GM23338 (cell line): ENCODE results near the gene ZNF20. TPM values are rescaled to one million over a fixed set of nuclear protein-coding genes. Genes with fewer than 3 reads are reported as not detected.
A peak's percentile ranks its signal among the peaks of the same experiment; 100 is the strongest.

Experiments used
- ATAC-seq: fragments of 200-7000 bp; cut with Tn5 transposase; 3 replicates; pipeline ENCODE4 v1.9.1; 2020
- DNase-seq: peaks from one replicate; pipeline ENCODE4 v3.0.0-alpha.2; 2015; ENCODE audit warnings: low spot score
- H2AFZ ChIP-seq: fragments of 200-600 bp; sonication (generic); 2 replicates; pipeline ENCODE4 v1.8.0; 2016; ENCODE audit warnings: antibody characterized with exemption, mild to moderate bottlenecking, moderate library complexity
- H3F3A ChIP-seq: fragments of 200-600 bp; sonication (generic); replicated peaks from 2 replicates; pipeline ENCODE4 v1.8.0; 2017; ENCODE audit warnings: antibody characterized with exemption, mixed run types, low read depth
- H3K27ac ChIP-seq: fragments of 200-600 bp; sonication (generic); 2 replicates; pipeline ENCODE4 v1.6.1; 2016; ENCODE audit warnings: low read depth
- H3K27me3 ChIP-seq: fragments of 200-600 bp; sonication (generic); 2 replicates; pipeline ENCODE4 v1.8.0; 2016; ENCODE audit warnings: mild to moderate bottlenecking, mixed run types, moderate library complexity; ENCODE audit not compliant: insufficient read depth
- H3K36me3 ChIP-seq: fragments of 200-600 bp; sonication (generic); 2 replicates; pipeline ENCODE4 v1.8.0; 2016; ENCODE audit warnings: mild to moderate bottlenecking; ENCODE audit not compliant: insufficient read depth
- H3K4me1 ChIP-seq: fragments of 200-600 bp; sonication (generic); 2 replicates; pipeline ENCODE4 v1.8.0; 2016; ENCODE audit warnings: mild to moderate bottlenecking, moderate library complexity; ENCODE audit not compliant: insufficient read depth
- H3K4me2 ChIP-seq: fragments of 200-600 bp; sonication (generic); 2 replicates; pipeline ENCODE4 v1.7.1; 2017; ENCODE audit warnings: mixed run types
- H3K4me3 ChIP-seq: fragments of 200-600 bp; sonication (generic); 2 replicates; pipeline ENCODE4 v1.6.1; 2016; ENCODE audit warnings: mixed run types
- H3K79me2 ChIP-seq: fragments of 200-600 bp; sonication (generic); replicated peaks from 2 replicates; pipeline ENCODE4 v1.8.0; 2017; ENCODE audit warnings: mild to moderate bottlenecking; ENCODE audit not compliant: insufficient read depth
- H3K9me2 ChIP-seq: fragments of 200-600 bp; sonication (generic); 2 replicates; pipeline ENCODE4 v1.8.0; 2017; ENCODE audit not compliant: insufficient read depth
- H4K20me1 ChIP-seq: fragments of 200-600 bp; sonication (generic); replicated peaks from 2 replicates; pipeline ENCODE4 v1.8.0; 2017; ENCODE audit warnings: mild to moderate bottlenecking; ENCODE audit not compliant: insufficient read depth
- H3K27ac Mint-ChIP-seq: 2 replicates; pipeline ENCODE4 v1.8.0; 2020; ENCODE audit warnings: inconsistent platforms, mild to moderate bottlenecking, moderate library complexity, mixed read lengths
- H3K27me3 Mint-ChIP-seq: 3 replicates; pipeline ENCODE4 v1.8.0; 2022; ENCODE audit warnings: low read depth, mild to moderate bottlenecking, moderate library complexity, mixed read lengths, inconsistent platforms; ENCODE audit not compliant: insufficient read depth, poor library complexity
- H3K36me3 Mint-ChIP-seq: 3 replicates; pipeline ENCODE4 v1.8.0; 2021; ENCODE audit warnings: low read depth, mild to moderate bottlenecking, inconsistent platforms, moderate library complexity, mixed read lengths
- H3K4me1 Mint-ChIP-seq: 3 replicates; pipeline ENCODE4 v1.8.0; 2020; ENCODE audit warnings: mild to moderate bottlenecking, inconsistent platforms, mixed read lengths
- H3K4me3 Mint-ChIP-seq: 3 replicates; pipeline ENCODE4 v1.8.0; 2021; ENCODE audit warnings: moderate library complexity, mild to moderate bottlenecking, inconsistent platforms, mixed read lengths
- H3K9me3 Mint-ChIP-seq: 3 replicates; pipeline ENCODE4 v1.8.0; 2020; ENCODE audit warnings: moderate library complexity, mild to moderate bottlenecking, inconsistent platforms, mixed read lengths
- CTCF ChIP-seq, 2 experiments: fragments of 200-600 bp in 1 of 2; sonication (generic) in 1 of 2; conservative IDR thresholded peaks; 2 replicates each; pipeline versions ENCODE4 v1.5.1 to v1.6.1; 2016 to 2017; ENCODE audit warnings: antibody characterized with exemption in 2 of 2, low read depth in 2 of 2, mild to moderate bottlenecking in 2 of 2, moderate library complexity in 1 of 2
- EZH2phosphoT487 ChIP-seq: fragments of 200-600 bp; sonication (generic); IDR thresholded peaks from one replicate; pipeline ENCODE4 v1.8.1; 2018; ENCODE audit warnings: antibody characterized with exemption; ENCODE audit not compliant: unreplicated experiment
- JUNB ChIP-seq: IDR thresholded peaks from one replicate; pipeline ENCODE4 v1.6.1; 2016; ENCODE audit warnings: antibody characterized with exemption; ENCODE audit not compliant: unreplicated experiment
- NANOG ChIP-seq: IDR thresholded peaks from 2 replicates; pipeline ENCODE4 v1.6.1; 2016; ENCODE audit warnings: antibody characterized with exemption, borderline replicate concordance
- POLR2AphosphoS5 ChIP-seq: IDR thresholded peaks from 2 replicates; pipeline ENCODE4 v1.6.1; 2016; ENCODE audit warnings: antibody characterized with exemption, low read depth
- ZNF114 ChIP-seq: fragments of 250-450 bp; sonication (Bioruptor Pico); IDR thresholded peaks from 2 replicates; pipeline ENCODE4 v1.5.0; 2020; ENCODE audit warnings: mild to moderate bottlenecking, moderate library complexity
- ZNF331 ChIP-seq: fragments of 250-450 bp; sonication (Bioruptor Pico); IDR thresholded peaks from 2 replicates; pipeline ENCODE4 v1.5.0; 2020; ENCODE audit warnings: low read depth, mild to moderate bottlenecking, moderate library complexity
- polyA plus RNA-seq: library from polyadenylated mRNA; unstranded; fragments of >200 nt; fragmentation: Nextera tagmentation; extraction: Ambion mirVana; gene quantifications from 2 replicates; pipeline ENCODE4 v1.2.1, GENCODE V29; 2016
- total RNA-seq: library from RNA; depleted of rRNA; stranded (reverse); fragments of >200 nt; shearing (Covaris generic); gene quantifications from 2 replicates; pipeline ENCODE4 v1.2.3, GENCODE V29; 2014
- TF ChIP-seq, protein P1 (sequence below): IDR thresholded peaks from 2 replicates; pipeline ENCODE4 v1.6.1; 2016; ENCODE audit warnings: antibody characterized with exemption
- TF ChIP-seq, protein P2 (sequence below): fragments of 250-450 bp; sonication (Bioruptor Pico); IDR thresholded peaks from 2 replicates; pipeline ENCODE4 v1.5.0; 2020; ENCODE audit warnings: mild to moderate bottlenecking, moderate library complexity

ZNF20 gene
- total and polyA plus RNA-seq, 2 experiments from 2014 or later: 4.1 to 7.5 TPM

- TF ChIP-seq, protein P1, sequence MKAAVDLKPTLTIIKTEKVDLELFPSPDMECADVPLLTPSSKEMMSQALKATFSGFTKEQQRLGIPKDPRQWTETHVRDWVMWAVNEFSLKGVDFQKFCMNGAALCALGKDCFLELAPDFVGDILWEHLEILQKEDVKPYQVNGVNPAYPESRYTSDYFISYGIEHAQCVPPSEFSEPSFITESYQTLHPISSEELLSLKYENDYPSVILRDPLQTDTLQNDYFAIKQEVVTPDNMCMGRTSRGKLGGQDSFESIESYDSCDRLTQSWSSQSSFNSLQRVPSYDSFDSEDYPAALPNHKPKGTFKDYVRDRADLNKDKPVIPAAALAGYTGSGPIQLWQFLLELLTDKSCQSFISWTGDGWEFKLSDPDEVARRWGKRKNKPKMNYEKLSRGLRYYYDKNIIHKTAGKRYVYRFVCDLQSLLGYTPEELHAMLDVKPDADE: no peak
- TF ChIP-seq ZNF331 (no peak), EZH2phosphoT487 (no peak), ZNF114 (CRISPR knock-in tag) (no peak), JUNB (no peak), POLR2AphosphoS5 (no peak)
- TF ChIP-seq, protein P2, sequence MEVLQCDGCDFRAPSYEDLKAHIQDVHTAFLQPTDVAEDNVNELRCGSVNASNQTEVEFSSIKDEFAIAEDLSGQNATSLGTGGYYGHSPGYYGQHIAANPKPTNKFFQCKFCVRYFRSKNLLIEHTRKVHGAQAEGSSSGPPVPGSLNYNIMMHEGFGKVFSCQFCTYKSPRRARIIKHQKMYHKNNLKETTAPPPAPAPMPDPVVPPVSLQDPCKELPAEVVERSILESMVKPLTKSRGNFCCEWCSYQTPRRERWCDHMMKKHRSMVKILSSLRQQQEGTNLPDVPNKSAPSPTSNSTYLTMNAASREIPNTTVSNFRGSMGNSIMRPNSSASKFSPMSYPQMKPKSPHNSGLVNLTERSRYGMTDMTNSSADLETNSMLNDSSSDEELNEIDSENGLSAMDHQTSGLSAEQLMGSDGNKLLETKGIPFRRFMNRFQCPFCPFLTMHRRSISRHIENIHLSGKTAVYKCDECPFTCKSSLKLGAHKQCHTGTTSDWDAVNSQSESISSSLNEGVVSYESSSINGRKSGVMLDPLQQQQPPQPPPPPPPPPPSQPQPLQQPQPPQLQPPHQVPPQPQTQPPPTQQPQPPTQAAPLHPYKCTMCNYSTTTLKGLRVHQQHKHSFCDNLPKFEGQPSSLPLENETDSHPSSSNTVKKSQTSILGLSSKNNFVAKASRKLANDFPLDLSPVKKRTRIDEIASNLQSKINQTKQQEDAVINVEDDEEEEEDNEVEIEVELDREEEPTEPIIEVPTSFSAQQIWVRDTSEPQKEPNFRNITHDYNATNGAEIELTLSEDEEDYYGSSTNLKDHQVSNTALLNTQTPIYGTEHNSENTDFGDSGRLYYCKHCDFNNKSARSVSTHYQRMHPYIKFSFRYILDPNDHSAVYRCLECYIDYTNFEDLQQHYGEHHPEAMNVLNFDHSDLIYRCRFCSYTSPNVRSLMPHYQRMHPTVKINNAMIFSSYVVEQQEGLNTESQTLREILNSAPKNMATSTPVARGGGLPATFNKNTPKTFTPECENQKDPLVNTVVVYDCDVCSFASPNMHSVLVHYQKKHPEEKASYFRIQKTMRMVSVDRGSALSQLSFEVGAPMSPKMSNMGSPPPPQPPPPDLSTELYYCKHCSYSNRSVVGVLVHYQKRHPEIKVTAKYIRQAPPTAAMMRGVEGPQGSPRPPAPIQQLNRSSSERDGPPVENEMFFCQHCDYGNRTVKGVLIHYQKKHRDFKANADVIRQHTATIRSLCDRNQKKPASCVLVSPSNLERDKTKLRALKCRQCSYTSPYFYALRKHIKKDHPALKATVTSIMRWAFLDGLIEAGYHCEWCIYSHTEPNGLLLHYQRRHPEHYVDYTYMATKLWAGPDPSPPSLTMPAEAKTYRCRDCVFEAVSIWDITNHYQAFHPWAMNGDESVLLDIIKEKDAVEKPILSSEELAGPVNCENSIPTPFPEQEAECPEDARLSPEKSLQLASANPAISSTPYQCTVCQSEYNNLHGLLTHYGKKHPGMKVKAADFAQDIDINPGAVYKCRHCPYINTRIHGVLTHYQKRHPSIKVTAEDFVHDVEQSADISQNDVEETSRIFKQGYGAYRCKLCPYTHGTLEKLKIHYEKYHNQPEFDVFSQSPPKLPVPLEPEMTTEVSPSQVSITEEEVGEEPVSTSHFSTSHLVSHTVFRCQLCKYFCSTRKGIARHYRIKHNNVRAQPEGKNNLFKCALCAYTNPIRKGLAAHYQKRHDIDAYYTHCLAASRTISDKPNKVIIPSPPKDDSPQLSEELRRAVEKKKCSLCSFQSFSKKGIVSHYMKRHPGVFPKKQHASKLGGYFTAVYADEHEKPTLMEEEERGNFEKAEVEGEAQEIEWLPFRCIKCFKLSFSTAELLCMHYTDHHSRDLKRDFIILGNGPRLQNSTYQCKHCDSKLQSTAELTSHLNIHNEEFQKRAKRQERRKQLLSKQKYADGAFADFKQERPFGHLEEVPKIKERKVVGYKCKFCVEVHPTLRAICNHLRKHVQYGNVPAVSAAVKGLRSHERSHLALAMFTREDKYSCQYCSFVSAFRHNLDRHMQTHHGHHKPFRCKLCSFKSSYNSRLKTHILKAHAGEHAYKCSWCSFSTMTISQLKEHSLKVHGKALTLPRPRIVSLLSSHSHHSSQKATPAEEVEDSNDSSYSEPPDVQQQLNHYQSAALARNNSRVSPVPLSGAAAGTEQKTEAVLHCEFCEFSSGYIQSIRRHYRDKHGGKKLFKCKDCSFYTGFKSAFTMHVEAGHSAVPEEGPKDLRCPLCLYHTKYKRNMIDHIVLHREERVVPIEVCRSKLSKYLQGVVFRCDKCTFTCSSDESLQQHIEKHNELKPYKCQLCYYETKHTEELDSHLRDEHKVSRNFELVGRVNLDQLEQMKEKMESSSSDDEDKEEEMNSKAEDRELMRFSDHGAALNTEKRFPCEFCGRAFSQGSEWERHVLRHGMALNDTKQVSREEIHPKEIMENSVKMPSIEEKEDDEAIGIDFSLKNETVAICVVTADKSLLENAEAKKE: no peak
Measured at GRCh38 chr19:12145348-12145747, 5.2 kb upstream of the ZNF20 start (continued).

DNA sequence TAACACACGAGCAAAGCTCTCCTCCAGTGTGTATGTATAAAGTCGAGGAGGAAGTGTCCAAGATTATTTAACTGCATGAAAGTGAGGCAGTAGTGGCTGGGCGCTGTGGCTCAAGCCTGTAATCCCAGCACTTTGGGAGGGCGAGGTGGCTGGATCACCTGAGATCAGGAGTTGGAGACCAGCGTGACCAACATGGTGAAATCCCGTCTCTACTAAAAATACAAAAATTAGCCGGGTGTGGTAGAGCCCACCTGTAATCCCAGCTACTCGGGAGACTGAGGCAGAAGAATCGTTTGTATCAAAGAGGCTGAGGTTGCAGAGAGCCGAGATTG lies 1.2 kb upstream of the ZNF20 start:
- no peak for TF ChIP-seq CTCF (conservative IDR thresholded peaks at IDR 0.05; ENCODE audit: low read depth in 2 of 2)
- TF ChIP-seq NANOG: no peak
- no peak for TF ChIP-seq POLR2AphosphoS5
- no peak for TF ChIP-seq ZNF331
- TF ChIP-seq, protein P1: no peak
- no peak for DNase-seq
- H3K9me3 Mint-ChIP-seq: peaks cover 35% of the 10 kb centered on the region
- H3K36me3 Mint-ChIP-seq: peaks cover 74% of the 10 kb centered on the region
- Histone ChIP-seq H3F3A (0 out of 2 replicates have a peak, but pooled peaks cover 7% of the 10 kb centered on the region), H3K4me2 (no peak overlapping the region), H3K4me3 (no peak overlapping the region), H3K36me3 (peaks cover 38% of the 10 kb centered on the region), H3K4me1 (peaks cover 21% of the 10 kb centered on the region), H3K27me3 (no peaks in the 10 kb centered on the region), H3K27ac (no peak overlapping the region; the same call in 1 of the 2 replicates), H4K20me1 (peaks cover 7% of the 10 kb centered on the region; the same call in 1 of the 2 replicates), H3K9me2 (no peaks in the 10 kb centered on the region), H3K79me2 (peaks cover 29% of the 10 kb centered on the region), H2AFZ (no peak overlapping the region)
- ATAC-seq: no peak
- peaks cover 22% of the 10 kb centered on the region for H3K27me3 Mint-ChIP-seq
- peak overlapping the region; percentile 80 for H3K27ac Mint-ChIP-seq
- peaks cover 21% of the 10 kb centered on the region for H3K4me1 Mint-ChIP-seq
- peak overlapping the region; percentile 97 for H3K4me3 Mint-ChIP-seq
